OCI-LY3 (cell line): ENCODE results near the gene PSMD9.

ENCODE experiments used
- CTCF ChIP-seq: fragments of 200-600, 300-600 bp; sonication (generic); IDR thresholded peaks from 2 replicates; pipeline ENCODE4 v1.5.1; 2014; ENCODE audit warnings: antibody characterized with exemption, low read length, low read depth
- EZH2phosphoT487 ChIP-seq: fragments of 200-600 bp; shearing (Covaris generic); IDR thresholded peaks from 2 replicates; pipeline ENCODE4 v1.6.1; 2018; ENCODE audit warnings: antibody characterized with exemption, mixed run types, low read depth

- TF ChIP-seq CTCF (no peak), EZH2phosphoT487 (no peak)
Measured at GRCh38 chr12:121899590-121899989, 11.0 kb downstream of the PSMD9 start.
